NCI-H146 (cell line): ENCODE results near the gene ZNF419.

Experiments
- DNase-seq: peaks from one replicate; lab custom pipeline; 2025; lab: John Stamatoyannopoulos, UW

Gene ZNF419

DNA sequence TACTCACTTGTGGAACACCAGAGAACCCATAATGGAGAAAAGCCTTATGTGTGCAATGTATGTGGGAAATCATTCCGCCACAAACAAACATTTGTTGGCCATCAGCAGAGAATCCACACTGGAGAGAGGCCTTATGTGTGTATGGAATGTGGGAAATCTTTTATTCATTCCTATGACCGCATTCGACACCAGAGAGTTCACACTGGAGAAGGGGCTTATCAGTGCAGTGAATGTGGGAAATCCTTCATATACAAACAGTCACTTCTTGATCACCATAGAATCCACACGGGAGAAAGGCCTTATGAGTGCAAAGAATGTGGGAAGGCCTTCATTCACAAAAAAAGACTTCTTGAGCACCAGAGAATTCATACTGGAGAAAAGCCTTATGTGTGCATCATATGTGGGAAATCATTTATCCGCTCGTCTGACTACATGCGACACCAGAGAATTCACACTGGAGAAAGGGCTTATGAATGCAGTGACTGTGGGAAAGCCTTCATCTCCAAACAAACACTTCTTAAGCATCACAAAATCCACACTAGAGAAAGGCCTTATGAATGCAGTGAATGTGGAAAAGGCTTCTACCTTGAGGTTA lies 50.5 kb downstream of the ZNF419 start:
- DNase-seq, result no peak
